GM21526 (cell line): Measurements from ENCODE around the gene CD300LB.
"Not testable (repeated sequence)": the region's sequence is repeated elsewhere in the genome, so short reads cannot be mapped to it uniquely, and the experiment has no call there.

Experiments used
- ATAC-seq: cut with Tn5 transposase; IDR thresholded peaks from one replicate; pipeline ENCODE4 v1.9.1; 2021; ENCODE audit warnings: moderate library complexity; ENCODE audit not compliant: unreplicated experiment, low FRiP score

Gene CD300LB

GRCh38 chr17:74527081-74527480, 4.2 kb downstream of the CD300LB start:
- ATAC-seq = no peak

GRCh38 chr17:74526681-74527080, 4.6 kb downstream of the CD300LB start:
- no peak for ATAC-seq

- ATAC-seq = no peak
These were observed 5.4 kb downstream of the CD300LB start for GRCh38 chr17:74525781-74526288.

GRCh38 chr17:74525465-74525725, 5.9 kb downstream of the CD300LB start:
- no peak for ATAC-seq

- no peak for ATAC-seq
These were observed 6.4 kb downstream of the CD300LB start for GRCh38 chr17:74524653-74525464.

- ATAC-seq = no peak
These were observed 8.0 kb downstream of the CD300LB start for GRCh38 chr17:74523308-74523707.

- ATAC-seq = no peak
These were observed 8.7 kb downstream of the CD300LB start for GRCh38 chr17:74522381-74523105.

GRCh38 chr17:74521701-74522201, 9.5 kb downstream of the CD300LB start:
- ATAC-seq = no peak

GRCh38 chr17:74520790-74521480, 10.3 kb downstream of the CD300LB start:
- ATAC-seq = no peak

GRCh38 chr17:74520016-74520434, 11.2 kb downstream of the CD300LB start:
- ATAC-seq = no peak

- not testable (repeated sequence) for ATAC-seq
These were observed 12.8 kb downstream of the CD300LB start for GRCh38 chr17:74518413-74518981.

GRCh38 chr17:74516561-74517328, 14.5 kb downstream of the CD300LB start:
- no peak for ATAC-seq

- no peak for ATAC-seq
These were observed 15.3 kb downstream of the CD300LB start for GRCh38 chr17:74515941-74516340.

- ATAC-seq = no peak
These were observed 16.5 kb downstream of the CD300LB start for GRCh38 chr17:74514632-74515334.

- no peak for ATAC-seq
These were observed 17.2 kb downstream of the CD300LB start for GRCh38 chr17:74513987-74514631.

GRCh38 chr17:74512624-74513091, 18.6 kb downstream of the CD300LB start:
- ATAC-seq = no peak

GRCh38 chr17:74512036-74512435, 19.2 kb downstream of the CD300LB start:
- ATAC-seq = no peak

- ATAC-seq = no peak
These were observed 23.1 kb downstream of the CD300LB start for GRCh38 chr17:74508156-74508555.

- not testable (repeated sequence) for ATAC-seq
These were observed 27.3 kb downstream of the CD300LB start for GRCh38 chr17:74503949-74504348.
